ENCODE results near the gene MTRFR.

The MTRFR gene

DNA sequence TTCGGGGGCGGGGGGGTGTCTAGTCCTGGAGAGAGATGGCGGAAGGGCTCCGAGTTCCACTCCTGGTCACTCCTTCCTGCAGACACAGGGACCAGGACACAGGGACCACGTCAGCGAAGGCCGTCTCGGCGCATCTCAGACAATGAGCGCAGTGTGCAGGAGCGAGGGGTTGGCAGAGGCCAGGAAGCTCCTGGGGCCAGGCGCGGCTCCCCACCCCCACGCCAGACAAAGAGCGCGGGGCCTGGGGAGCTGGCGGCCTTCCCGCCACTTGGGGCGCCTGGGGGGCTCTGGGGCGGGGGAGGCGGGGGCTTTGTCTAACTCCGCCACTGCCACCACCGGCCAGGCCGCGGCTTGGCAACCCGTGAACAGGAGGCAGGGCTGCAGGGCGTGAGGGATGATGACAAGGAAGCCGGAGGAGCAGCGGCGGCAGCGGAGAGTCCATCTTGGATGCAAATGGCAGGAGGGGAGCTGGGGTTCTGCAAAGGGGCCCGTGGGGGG lies 36.2 kb downstream of the MTRFR start:
- no peaks in the 10 kb centered on the region for H3K9me3 ChIP-seq (ENCODE audit: control extremely low read depth in 1 of 5, control insufficient read depth in 4 of 5, insufficient read depth in 2 of 5, low read depth in 1 of 5, low read length in 4 of 5)
- H3K4me3 ChIP-seq (ENCODE audit: control insufficient read depth in 1 of 7, extremely low read depth in 1 of 7, insufficient read depth in 4 of 7, low read depth in 2 of 7, low read length in 6 of 7) = peak overlapping the region; percentile 63 to 91 (median 77)
- DNase-seq = peak; percentile 92 to 97 (median 95)
- H3K27ac ChIP-seq (ENCODE audit: insufficient read depth in 1 of 2, low read depth in 1 of 2, low read length in 2 of 2, poor library complexity in 1 of 2, severe bottlenecking in 2 of 2) = peak overlapping the region; percentile 51 to 86
- under 1% methylated on average over 23 of the region's 32 CpGs for WGBS (ENCODE audit: insufficient coverage)
- H3K4me1 ChIP-seq (ENCODE audit: control extremely low read depth in 1 of 4, control insufficient read depth in 4 of 4, insufficient read depth in 4 of 4, low read length in 3 of 4) = peaks cover 2 to 57% (median 50%) of the 10 kb centered on the region in 4 experiments
- CTCF ChIA-PET = interaction anchor here (0.6 to 1.7 kb wide), 9 partner anchors 10 to 333 kb away, joined by 3 to 9 read pairs (median 3); partner anchors contain the start of genes DDX55, MTRFR and TMED2
- peaks cover 0 to 27% (median 15%) of the 10 kb centered on the region in 4 experiments for H3K36me3 ChIP-seq (ENCODE audit: control insufficient read depth in 4 of 4, insufficient read depth in 4 of 4, low read length in 3 of 4)
- POLR2A ChIA-PET = interaction anchor here (0.6 to 2.8 kb wide), 3 partner anchors 23 to 333 kb away, joined by 4 to 17 read pairs (median 6); partner anchors contain the start of genes DDX55, MPHOSPH9 and MTRFR
- H3K27me3 ChIP-seq (replicated peaks in 2 of 5; ENCODE audit: control insufficient read depth in 4 of 5, insufficient read depth in 5 of 5, low read length in 4 of 5) = no peaks in the 10 kb centered on the region

DNA sequence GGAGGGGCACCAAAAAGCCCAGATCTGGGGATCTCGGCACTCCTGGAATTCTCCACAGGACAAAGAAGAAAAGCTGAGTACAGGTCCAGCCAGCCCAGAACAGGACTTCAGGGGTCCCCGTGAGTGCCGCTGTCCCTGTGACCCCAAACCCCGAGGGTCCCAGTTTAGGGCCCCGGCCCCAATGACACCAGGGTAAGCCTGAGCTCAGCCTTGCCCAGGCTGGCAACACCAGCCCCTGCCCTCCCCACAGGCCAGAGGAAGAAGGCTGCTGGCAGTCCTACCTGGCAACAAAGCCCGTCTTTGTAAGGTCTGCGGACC lies 36.6 kb downstream of the MTRFR start:
- peak overlapping the region; percentile 51 to 81 for H3K27ac ChIP-seq (ENCODE audit: insufficient read depth in 1 of 2, low read depth in 1 of 2, low read length in 2 of 2, poor library complexity in 1 of 2, severe bottlenecking in 2 of 2)
- peaks cover 0 to 23% (median 13%) of the 10 kb centered on the region in 4 experiments for H3K36me3 ChIP-seq (ENCODE audit: control insufficient read depth in 4 of 4, insufficient read depth in 4 of 4, low read length in 3 of 4)
- no peaks in the 10 kb centered on the region for H3K27me3 ChIP-seq (replicated peaks in 2 of 5; ENCODE audit: control insufficient read depth in 4 of 5, insufficient read depth in 5 of 5, low read length in 4 of 5)
- 2% methylated on average over 5 of the region's 7 CpGs for WGBS (ENCODE audit: insufficient coverage)
- peaks cover 2 to 53% (median 49%) of the 10 kb centered on the region in 4 experiments for H3K4me1 ChIP-seq (ENCODE audit: control extremely low read depth in 1 of 4, control insufficient read depth in 4 of 4, insufficient read depth in 4 of 4, low read length in 3 of 4)
- ChIA-PET CTCF (interaction anchor here (0.6 to 1.7 kb wide), 9 partner anchors 11 to 332 kb away, joined by 3 to 9 read pairs (median 3); partner anchors contain the start of genes DDX55, MTRFR and TMED2), POLR2A (interaction anchor here (2.8 kb wide), 1 partner anchor 37 kb away, joined by 17 read pairs; the partner anchor contains the start of genes MPHOSPH9 and MTRFR)
- no peaks in the 10 kb centered on the region for H3K9me3 ChIP-seq (ENCODE audit: control extremely low read depth in 1 of 5, control insufficient read depth in 4 of 5, insufficient read depth in 2 of 5, low read depth in 1 of 5, low read length in 4 of 5)
- H3K4me3 ChIP-seq (ENCODE audit: control insufficient read depth in 1 of 7, extremely low read depth in 1 of 7, insufficient read depth in 4 of 7, low read depth in 2 of 7, low read length in 6 of 7) = peak overlapping the region; percentile 63 to 91 (median 77)
- peak in 1 of 3 donors; percentile 19 for DNase-seq

DNA sequence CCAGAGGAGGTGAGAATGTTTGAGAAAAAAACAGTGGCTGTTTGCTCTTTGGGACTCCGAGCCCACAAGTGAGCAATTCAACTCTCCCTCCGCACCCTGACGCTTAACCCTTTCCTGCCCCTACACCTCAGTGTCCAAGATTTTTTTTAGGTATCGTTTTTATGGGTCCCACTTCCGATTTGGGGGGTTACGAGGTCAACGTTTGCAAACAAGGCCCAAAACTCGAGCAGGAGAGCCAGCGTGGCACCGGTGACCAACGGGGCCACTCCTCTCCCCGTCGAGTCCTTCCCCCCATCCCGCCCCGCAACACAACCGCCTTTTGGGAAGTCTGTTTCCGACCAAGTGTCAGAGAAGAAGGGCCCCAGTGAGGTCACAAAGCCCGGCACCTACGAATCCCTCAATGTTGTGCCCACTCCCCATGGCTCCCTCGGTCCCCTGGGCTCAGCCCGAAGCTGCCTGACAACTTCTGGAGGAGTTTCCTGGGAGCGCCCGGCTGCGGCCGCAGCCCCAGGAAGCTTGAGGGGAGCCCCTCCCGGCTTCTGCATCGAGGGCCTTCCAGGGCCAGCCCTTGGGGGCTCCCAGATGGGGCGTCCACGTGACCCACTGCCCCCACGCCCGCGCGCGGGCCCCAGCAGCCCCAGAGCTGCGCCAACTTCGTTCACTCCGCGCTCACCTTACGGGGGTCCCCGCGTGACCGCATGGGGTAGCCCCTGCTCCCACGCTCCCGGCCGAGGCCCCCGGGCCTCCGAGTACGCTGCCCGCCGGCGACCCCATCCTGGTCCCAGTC lies 37.2 kb downstream of the MTRFR start:
- ChIA-PET POLR2A (interaction anchor here (2.8 kb wide), 1 partner anchor 37 kb away, joined by 17 read pairs; the partner anchor contains the start of genes MPHOSPH9 and MTRFR), CTCF (interaction anchor here (1.0 to 1.7 kb wide), 6 partner anchors 11 to 314 kb away, joined by 3 to 9 read pairs (median 4); partner anchors contain the start of genes MTRFR and TMED2)
- Histone ChIP-seq H3K27ac (ENCODE audit: insufficient read depth in 1 of 2, low read depth in 1 of 2, low read length in 2 of 2, poor library complexity in 1 of 2, severe bottlenecking in 2 of 2) (peak overlapping the region; percentile 51 to 81), H3K4me3 (ENCODE audit: control insufficient read depth in 1 of 7, extremely low read depth in 1 of 7, insufficient read depth in 4 of 7, low read depth in 2 of 7, low read length in 6 of 7) (peak overlapping the region; percentile 63 to 91 (median 77)), H3K36me3 (ENCODE audit: control insufficient read depth in 4 of 4, insufficient read depth in 4 of 4, low read length in 3 of 4) (peaks cover 0 to 19% (median 11%) of the 10 kb centered on the region in 4 experiments), H3K4me1 (ENCODE audit: control extremely low read depth in 1 of 4, control insufficient read depth in 4 of 4, insufficient read depth in 4 of 4, low read length in 3 of 4) (peaks cover 2 to 52% (median 47%) of the 10 kb centered on the region in 4 experiments), H3K9me3 (ENCODE audit: control extremely low read depth in 1 of 5, control insufficient read depth in 4 of 5, insufficient read depth in 2 of 5, low read depth in 1 of 5, low read length in 4 of 5) (no peaks in the 10 kb centered on the region), H3K27me3 (replicated peaks in 2 of 5; ENCODE audit: control insufficient read depth in 4 of 5, insufficient read depth in 5 of 5, low read length in 4 of 5) (no peaks in the 10 kb centered on the region)
- WGBS (ENCODE audit: insufficient coverage) = 0% methylated on average over 48 of the region's 51 CpGs
- peak in 1 of 3 donors; percentile 12 for DNase-seq

DNA sequence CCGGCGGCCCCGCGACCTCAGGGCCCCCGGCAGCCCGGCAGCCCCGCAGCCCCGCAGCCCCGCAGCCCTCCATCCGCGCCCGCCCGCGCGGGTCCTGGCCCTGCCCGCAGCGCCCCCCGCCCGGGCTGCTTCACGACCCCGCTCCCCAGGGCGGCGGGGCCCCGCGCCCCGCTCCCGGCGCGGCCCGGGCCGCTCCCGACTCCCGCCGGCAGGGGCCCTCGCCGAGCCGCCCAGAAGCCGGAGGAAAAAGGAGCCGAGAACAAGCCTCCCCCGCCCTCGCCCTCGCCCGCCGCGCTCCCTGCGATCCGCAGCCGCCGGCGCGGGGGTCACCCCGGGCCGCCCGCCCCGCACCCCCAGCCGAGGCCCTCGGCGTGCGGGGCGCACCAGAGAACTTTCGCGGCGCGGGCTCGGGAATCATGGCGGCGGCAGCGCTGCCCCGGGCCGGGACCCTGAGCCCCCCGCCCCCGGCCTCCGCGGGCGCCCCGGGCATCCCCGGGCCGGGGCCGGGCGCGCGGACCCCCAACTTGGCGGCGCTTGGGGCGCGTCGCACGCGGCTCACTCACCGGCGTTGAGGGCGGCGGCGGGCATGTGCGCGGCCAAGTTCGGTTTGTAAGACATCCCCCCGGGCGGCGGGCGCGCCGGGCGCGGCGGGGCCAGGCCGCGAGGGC lies 37.9 kb downstream of the MTRFR start:
- H3K9me3 ChIP-seq (ENCODE audit: control extremely low read depth in 1 of 5, control insufficient read depth in 4 of 5, insufficient read depth in 2 of 5, low read depth in 1 of 5, low read length in 4 of 5) = no peaks in the 10 kb centered on the region
- CTCF ChIA-PET = no interaction called here
- H3K4me3 ChIP-seq (ENCODE audit: control insufficient read depth in 1 of 7, extremely low read depth in 1 of 7, insufficient read depth in 4 of 7, low read depth in 2 of 7, low read length in 6 of 7) = peak overlapping the region; percentile 64 to 91 (median 77)
- WGBS (ENCODE audit: insufficient coverage) = under 1% methylated on average over 99 of the region's 108 CpGs
- POLR2A ChIA-PET = no interaction called here
- H3K36me3 ChIP-seq (ENCODE audit: control insufficient read depth in 4 of 4, insufficient read depth in 4 of 4, low read length in 3 of 4) = peaks cover 0 to 12% (median 7%) of the 10 kb centered on the region in 4 experiments
- DNase-seq = peak; percentile 56 to 82 (median 78)
- H3K27me3 ChIP-seq (replicated peaks in 2 of 5; ENCODE audit: control insufficient read depth in 4 of 5, insufficient read depth in 5 of 5, low read length in 4 of 5) = no peaks in the 10 kb centered on the region
- peaks cover 2 to 46% (median 44%) of the 10 kb centered on the region in 4 experiments for H3K4me1 ChIP-seq (ENCODE audit: control extremely low read depth in 1 of 4, control insufficient read depth in 4 of 4, insufficient read depth in 4 of 4, low read length in 3 of 4)
- no peak overlapping the region for H3K27ac ChIP-seq (ENCODE audit: insufficient read depth in 1 of 2, low read depth in 1 of 2, low read length in 2 of 2, poor library complexity in 1 of 2, severe bottlenecking in 2 of 2)

DNA sequence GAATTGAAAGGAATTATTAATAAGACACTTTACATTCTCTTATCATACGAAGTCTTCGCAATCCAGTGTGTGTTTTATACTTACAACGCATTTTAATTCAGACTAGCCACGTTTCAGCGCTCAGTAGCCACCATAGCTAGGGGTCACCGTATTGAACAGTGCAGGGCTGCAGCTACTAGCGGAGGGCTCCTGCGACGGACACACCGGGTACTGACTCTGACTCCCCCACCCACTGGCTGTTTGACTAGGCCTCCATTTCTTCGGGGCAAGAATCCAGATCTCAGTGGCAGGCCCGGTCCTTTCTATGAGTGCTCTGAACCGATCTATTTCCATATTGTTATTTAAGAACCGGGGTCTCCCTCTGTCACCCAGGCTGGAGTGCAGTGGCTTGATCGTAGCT lies 39.9 kb downstream of the MTRFR start:
- Histone ChIP-seq H3K27me3 (replicated peaks in 2 of 5; ENCODE audit: control insufficient read depth in 4 of 5, insufficient read depth in 5 of 5, low read length in 4 of 5) (no peaks in the 10 kb centered on the region), H3K9me3 (ENCODE audit: control extremely low read depth in 1 of 5, control insufficient read depth in 4 of 5, insufficient read depth in 2 of 5, low read depth in 1 of 5, low read length in 4 of 5) (no peaks in the 10 kb centered on the region), H3K4me3 (ENCODE audit: control insufficient read depth in 1 of 7, extremely low read depth in 1 of 7, insufficient read depth in 4 of 7, low read depth in 2 of 7, low read length in 6 of 7) (no peak overlapping the region), H3K4me1 (ENCODE audit: control extremely low read depth in 1 of 4, control insufficient read depth in 4 of 4, insufficient read depth in 4 of 4, low read length in 3 of 4) (peaks cover 2 to 42% (median 35%) of the 10 kb centered on the region in 4 experiments), H3K27ac (ENCODE audit: insufficient read depth in 1 of 2, low read depth in 1 of 2, low read length in 2 of 2, poor library complexity in 1 of 2, severe bottlenecking in 2 of 2) (no peak overlapping the region), H3K36me3 (ENCODE audit: control insufficient read depth in 4 of 4, insufficient read depth in 4 of 4, low read length in 3 of 4) (no peaks in the 10 kb centered on the region)
- 90% methylated on average over 13 of the region's 15 CpGs for WGBS (ENCODE audit: insufficient coverage)
- no peak for DNase-seq
- ChIA-PET POLR2A (no interaction called here), CTCF (no interaction called here)

DNA sequence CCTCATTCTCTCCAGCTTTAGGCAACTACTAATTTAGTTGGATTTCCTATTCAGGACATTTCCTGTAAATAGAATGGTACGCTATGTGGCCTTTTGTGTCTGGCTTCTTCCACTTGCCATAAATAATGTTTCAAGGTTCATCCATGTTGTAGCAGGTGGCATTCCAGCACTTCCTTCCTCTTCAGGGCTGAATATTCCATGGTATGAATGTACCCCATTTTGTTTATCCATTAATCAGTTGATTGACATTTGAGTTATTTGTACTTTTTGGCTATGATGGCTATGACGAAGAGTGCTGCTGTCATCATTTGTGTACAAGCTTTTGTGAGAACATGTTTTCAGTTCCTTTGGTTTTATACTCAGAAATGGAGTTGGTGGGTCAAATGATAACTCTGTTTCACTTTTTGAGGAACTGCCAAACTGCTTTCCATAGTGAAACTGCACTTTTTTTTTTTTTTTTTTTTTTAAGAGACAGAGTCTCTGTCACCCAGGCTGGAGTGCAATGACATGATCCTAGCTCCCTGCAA lies 44.9 kb downstream of the MTRFR start:
- DNase-seq = peak; percentile 67 to 92 (median 89)
- Histone ChIP-seq H3K36me3 (ENCODE audit: control insufficient read depth in 4 of 4, insufficient read depth in 4 of 4, low read length in 3 of 4) (no peaks in the 10 kb centered on the region), H3K4me1 (ENCODE audit: control extremely low read depth in 1 of 4, control insufficient read depth in 4 of 4, insufficient read depth in 4 of 4, low read length in 3 of 4) (peaks cover 2 to 13% (median 6%) of the 10 kb centered on the region in 4 experiments), H3K27ac (ENCODE audit: insufficient read depth in 1 of 2, low read depth in 1 of 2, low read length in 2 of 2, poor library complexity in 1 of 2, severe bottlenecking in 2 of 2) (peak overlapping the region in 1 of 2 experiments; percentile 78), H3K4me3 (ENCODE audit: control insufficient read depth in 1 of 7, extremely low read depth in 1 of 7, insufficient read depth in 4 of 7, low read depth in 2 of 7, low read length in 6 of 7) (peak overlapping the region in 6 of 7 experiments; percentile 12 to 63 (median 28)), H3K9me3 (ENCODE audit: control extremely low read depth in 1 of 5, control insufficient read depth in 4 of 5, insufficient read depth in 2 of 5, low read depth in 1 of 5, low read length in 4 of 5) (no peaks in the 10 kb centered on the region), H3K27me3 (replicated peaks in 2 of 5; ENCODE audit: control insufficient read depth in 4 of 5, insufficient read depth in 5 of 5, low read length in 4 of 5) (no peaks in the 10 kb centered on the region)
- 25% methylated on average over 2 of the region's 2 CpGs for WGBS (ENCODE audit: insufficient coverage)
- ChIA-PET POLR2A (interaction anchor here (0.6 to 0.7 kb wide), 3 partner anchors 46 to 1037 kb away, joined by 3 to 6 read pairs (median 5); no protein-coding TSS in a partner anchor), CTCF (interaction anchor here (0.7 kb wide), 1 partner anchor 8 kb away, joined by 3 read pairs; no protein-coding TSS in a partner anchor)

All from common myeloid progenitor, CD34-positive (primary cell).